DLD1 (cell line): ENCODE data around the gene APOF.
"Not testable (repeated sequence)": the region's sequence is repeated elsewhere in the genome, so short reads cannot be mapped to it uniquely, and the experiment has no call there.

ENCODE experiments used
- in situ Hi-C: cut with HindIII; loops from 2 replicates; pipeline ENCODE4 v1.10.0; 2017; ENCODE audit warnings: low sequenced_read_pairs

The APOF gene

GRCh38 chr12:56374726-56375597, 12.3 kb upstream of the APOF start:
- in situ Hi-C loops: no loop called here

GRCh38 chr12:56373515-56373914, 10.9 kb upstream of the APOF start:
- in situ Hi-C loops: no loop called here

- in situ Hi-C loops: no loop called here
Measured at GRCh38 chr12:56366948-56367347, 4.3 kb upstream of the APOF start.

- in situ Hi-C loops: no loop called here
Measured at GRCh38 chr12:56361487-56362129, 1.0 kb downstream of the APOF start.

GRCh38 chr12:56359851-56360767, 2.5 kb downstream of the APOF start, which contains the start of gene STAT2:
Gene STAT2, minus strand, starts transcription at chr12:56360107. Its CDS starts 3,536 bp downstream, at chr12:56356571.
- in situ Hi-C loops: no loop called here

- in situ Hi-C loops: no loop called here
Measured at GRCh38 chr12:56358836-56359532, 3.7 kb downstream of the APOF start.

GRCh38 chr12:56351325-56351724, 11.3 kb downstream of the APOF start:
- in situ Hi-C loops: no loop called here

GRCh38 chr12:56350662-56351061, 12.0 kb downstream of the APOF start:
- in situ Hi-C loops: no loop called here

- in situ Hi-C loops: no loop called here
Measured at GRCh38 chr12:56348776-56349175, 13.9 kb downstream of the APOF start.

- in situ Hi-C loops: not testable (repeated sequence)
Measured at GRCh38 chr12:56347255-56347654, 15.4 kb downstream of the APOF start.

GRCh38 chr12:56346675-56347074, 16.0 kb downstream of the APOF start:
- in situ Hi-C loops: no loop called here

GRCh38 chr12:56342290-56342689, 20.4 kb downstream of the APOF start:
- in situ Hi-C loops: not testable (repeated sequence)

- in situ Hi-C loops: no loop called here
Measured at GRCh38 chr12:56341616-56342015, 21.0 kb downstream of the APOF start.

- in situ Hi-C loops: no loop called here
Measured at GRCh38 chr12:56339158-56339422, 23.6 kb downstream of the APOF start.

- in situ Hi-C loops: no loop called here
Measured at GRCh38 chr12:56338308-56339157, 24.1 kb downstream of the APOF start, which contains the start of gene IL23A. Gene IL23A, plus strand, starts transcription at chr12:56338884. Its CDS starts 161 bp downstream, at chr12:56339045.

GRCh38 chr12:56337753-56338251, 24.9 kb downstream of the APOF start:
- in situ Hi-C loops: no loop called here

- in situ Hi-C loops: no loop called here
Measured at GRCh38 chr12:56336361-56337167, 26.1 kb downstream of the APOF start.

GRCh38 chr12:56335527-56335926, 27.1 kb downstream of the APOF start:
- in situ Hi-C loops: not testable (repeated sequence)

GRCh38 chr12:56334490-56334793, 28.2 kb downstream of the APOF start:
- in situ Hi-C loops: no loop called here
